ENCODE measurements around the gene SUSD1. TPM values are rescaled to one million over a fixed set of nuclear protein-coding genes. Genes with fewer than 3 reads are reported as not detected.

The SUSD1 gene
- total RNA-seq, 4 donors from 2014 or later, result 5.9 to 10.0 (median 7.4) TPM

DNA sequence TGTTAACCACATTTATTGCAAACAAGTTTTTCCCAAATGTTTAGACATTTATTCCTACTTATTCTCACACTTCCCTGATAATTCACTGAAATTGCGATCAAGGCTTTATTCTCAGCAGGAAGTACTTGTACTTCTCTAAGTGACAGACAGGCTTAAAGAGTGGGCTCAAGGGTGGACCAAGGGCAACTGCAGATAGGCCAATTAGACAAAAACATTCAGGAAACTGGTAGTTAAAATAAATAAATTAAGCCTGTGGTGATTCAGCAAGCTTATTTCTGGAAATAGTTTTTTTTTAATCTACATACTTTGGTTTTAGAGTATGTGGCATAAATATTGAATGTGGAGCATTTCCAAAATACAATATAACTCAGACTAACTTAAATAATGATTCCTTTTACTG is 142.4 kb downstream of the SUSD1 start:
- Histone ChIP-seq H3K9me3 (no peaks in the 10 kb centered on the region), H3K36me3 (no peaks in the 10 kb centered on the region), H3K27ac (no peak overlapping the region), H3K4me3 (no peak overlapping the region), H3K27me3 (no peaks in the 10 kb centered on the region), H3K4me1 (peaks cover 2 to 31% (median 3%) of the 10 kb centered on the region in 3 donors)
- ATAC-seq, result no peak
- TF ChIP-seq POLR2AphosphoS5 (IDR thresholded peaks at IDR 0.05) (no peak), EP300 (IDR thresholded peaks at IDR 0.05) (no peak), POLR2A (IDR thresholded peaks at IDR 0.05) (no peak)
- TF ChIP-seq, protein P1, sequence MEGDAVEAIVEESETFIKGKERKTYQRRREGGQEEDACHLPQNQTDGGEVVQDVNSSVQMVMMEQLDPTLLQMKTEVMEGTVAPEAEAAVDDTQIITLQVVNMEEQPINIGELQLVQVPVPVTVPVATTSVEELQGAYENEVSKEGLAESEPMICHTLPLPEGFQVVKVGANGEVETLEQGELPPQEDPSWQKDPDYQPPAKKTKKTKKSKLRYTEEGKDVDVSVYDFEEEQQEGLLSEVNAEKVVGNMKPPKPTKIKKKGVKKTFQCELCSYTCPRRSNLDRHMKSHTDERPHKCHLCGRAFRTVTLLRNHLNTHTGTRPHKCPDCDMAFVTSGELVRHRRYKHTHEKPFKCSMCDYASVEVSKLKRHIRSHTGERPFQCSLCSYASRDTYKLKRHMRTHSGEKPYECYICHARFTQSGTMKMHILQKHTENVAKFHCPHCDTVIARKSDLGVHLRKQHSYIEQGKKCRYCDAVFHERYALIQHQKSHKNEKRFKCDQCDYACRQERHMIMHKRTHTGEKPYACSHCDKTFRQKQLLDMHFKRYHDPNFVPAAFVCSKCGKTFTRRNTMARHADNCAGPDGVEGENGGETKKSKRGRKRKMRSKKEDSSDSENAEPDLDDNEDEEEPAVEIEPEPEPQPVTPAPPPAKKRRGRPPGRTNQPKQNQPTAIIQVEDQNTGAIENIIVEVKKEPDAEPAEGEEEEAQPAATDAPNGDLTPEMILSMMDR (IDR thresholded peaks at IDR 0.05), result no peak
- WGBS, 2 donors (ENCODE audit: low coverage in 1 of 2), result 14 to 68% methylated on average over 1 of the region's 1 CpG

GRCh38 chr9:112032009-112032408 is 143.1 kb downstream of the SUSD1 start:
- no peaks in the 10 kb centered on the region for H3K27me3 ChIP-seq
- WGBS, 2 donors (ENCODE audit: low coverage in 1 of 2), result 89 to 94% methylated on average over 2 of the region's 2 CpGs
- TF ChIP-seq POLR2AphosphoS5 (IDR thresholded peaks at IDR 0.05) (no peak), EP300 (IDR thresholded peaks at IDR 0.05) (no peak)
- H3K9me3 ChIP-seq, result no peaks in the 10 kb centered on the region
- no peak overlapping the region for H3K4me3 ChIP-seq
- peaks cover 2 to 31% (median 3%) of the 10 kb centered on the region in 3 donors for H3K4me1 ChIP-seq
- H3K27ac ChIP-seq, result no peak overlapping the region
- ATAC-seq, result no peak
- no peaks in the 10 kb centered on the region for H3K36me3 ChIP-seq

DNA sequence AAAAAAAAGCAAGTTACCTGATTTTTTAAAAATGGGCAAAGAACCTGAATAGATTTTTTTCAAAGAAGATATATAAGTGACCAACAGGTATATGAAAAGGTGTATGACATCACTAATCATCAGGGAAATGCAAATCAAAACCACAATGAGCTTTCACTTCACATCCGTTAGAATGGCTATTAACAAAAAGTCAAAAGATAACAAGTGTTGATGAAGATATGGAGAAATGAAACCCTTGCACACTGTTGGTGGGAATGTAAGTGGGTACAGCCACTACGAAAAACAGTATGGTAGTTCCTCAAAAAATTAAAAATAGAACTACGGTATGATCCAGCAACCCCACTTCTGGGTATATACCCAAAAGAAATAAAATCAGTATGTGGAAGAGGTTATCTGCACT is 143.7 kb downstream of the SUSD1 start:
- peaks cover 2 to 31% (median 3%) of the 10 kb centered on the region in 3 donors for H3K4me1 ChIP-seq
- no peaks in the 10 kb centered on the region for H3K27me3 ChIP-seq
- no peak for ATAC-seq
- H3K27ac ChIP-seq, result no peak overlapping the region
- no peak overlapping the region for H3K4me3 ChIP-seq
- WGBS, 2 donors (ENCODE audit: low coverage in 1 of 2), result 62 to 67% methylated on average over 3 of the region's 3 CpGs
- H3K36me3 ChIP-seq, result no peaks in the 10 kb centered on the region
- no peaks in the 10 kb centered on the region for H3K9me3 ChIP-seq
- TF ChIP-seq, protein P1 (IDR thresholded peaks at IDR 0.05), result no peak
- TF ChIP-seq EP300 (IDR thresholded peaks at IDR 0.05), result no peak
- TF ChIP-seq POLR2A (IDR thresholded peaks at IDR 0.05), result no peak
- TF ChIP-seq POLR2AphosphoS5 (IDR thresholded peaks at IDR 0.05), result no peak

DNA sequence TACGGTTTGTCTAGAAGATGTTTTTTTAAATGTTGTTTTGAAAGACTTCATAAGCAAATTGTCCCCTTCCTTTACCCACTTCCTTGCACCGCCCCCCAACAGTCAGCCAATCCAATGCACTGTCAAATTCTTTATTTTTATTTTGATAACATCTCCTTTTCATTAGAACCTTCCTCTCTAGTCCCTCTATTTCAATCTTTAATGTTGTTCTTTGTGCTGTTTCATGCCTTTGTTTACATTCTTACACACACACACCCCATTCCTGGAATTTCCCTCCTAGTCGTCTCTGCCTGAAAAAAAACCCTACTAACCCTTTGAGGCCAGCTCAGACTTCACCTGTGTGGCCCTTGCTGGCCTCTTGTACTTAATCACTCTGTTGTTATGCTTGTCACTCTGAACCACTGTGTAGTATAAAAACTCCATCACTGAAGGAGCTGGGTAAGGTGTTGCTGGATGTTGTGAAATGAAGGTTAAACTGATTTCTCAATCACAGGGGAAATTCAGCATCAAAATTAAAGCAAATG is 145.1 kb downstream of the SUSD1 start:
- Histone ChIP-seq H3K27ac (no peak overlapping the region), H3K4me1 (peaks cover 2 to 18% (median 3%) of the 10 kb centered on the region in 3 donors), H3K9me3 (no peaks in the 10 kb centered on the region), H3K4me3 (no peak overlapping the region), H3K36me3 (no peaks in the 10 kb centered on the region), H3K27me3 (no peaks in the 10 kb centered on the region)
- no peak for ATAC-seq
- WGBS, 2 donors (ENCODE audit: low coverage in 1 of 2), result 48 to 61% methylated on average over 2 to 3 of the region's 3 CpGs
- TF ChIP-seq EP300 (IDR thresholded peaks at IDR 0.05) (no peak), POLR2A (IDR thresholded peaks at IDR 0.05) (no peak), POLR2AphosphoS5 (IDR thresholded peaks at IDR 0.05) (no peak)
- TF ChIP-seq, protein P1 (IDR thresholded peaks at IDR 0.05), result no peak

- H3K4me1 ChIP-seq, result peaks cover 2 to 18% (median 3%) of the 10 kb centered on the region in 3 donors
- WGBS, 2 donors (ENCODE audit: low coverage in 1 of 2), result 88 to 92% methylated on average over 10 to 12 of the region's 13 CpGs
- no peak for TF ChIP-seq POLR2AphosphoS5 (IDR thresholded peaks at IDR 0.05)
- TF ChIP-seq EP300 (IDR thresholded peaks at IDR 0.05), result no peak
- TF ChIP-seq, protein P1 (IDR thresholded peaks at IDR 0.05), result no peak
- TF ChIP-seq POLR2A (IDR thresholded peaks at IDR 0.05), result no peak
- no peaks in the 10 kb centered on the region for H3K9me3 ChIP-seq
- no peak overlapping the region for H3K27ac ChIP-seq
- no peak for ATAC-seq
- no peaks in the 10 kb centered on the region for H3K36me3 ChIP-seq
- H3K4me3 ChIP-seq, result no peak overlapping the region
- H3K27me3 ChIP-seq, result no peaks in the 10 kb centered on the region
Measured at GRCh38 chr9:112028242-112029221, 146.6 kb downstream of the SUSD1 start.
